Stimulated activated CD4-positive, alpha-beta T cell treated with anti-CD3 and anti-CD28 coated beads, Interleukin-1b, Interleukin-23, amount 100 ng/mL, for 1 hour (primary cell): ENCODE measurements around the gene MZT2B.
"Not testable (repeated sequence)": the region's sequence is repeated elsewhere in the genome, so short reads cannot be mapped to it uniquely, and the experiment has no call there.

Experiments
- DNase-seq, 2 donors: peaks; one replicate each; pipeline ENCODE4 v3.0.0-alpha.2; 2020; ENCODE audit warnings: low read depth in 2 of 2

The MZT2B gene

DNA sequence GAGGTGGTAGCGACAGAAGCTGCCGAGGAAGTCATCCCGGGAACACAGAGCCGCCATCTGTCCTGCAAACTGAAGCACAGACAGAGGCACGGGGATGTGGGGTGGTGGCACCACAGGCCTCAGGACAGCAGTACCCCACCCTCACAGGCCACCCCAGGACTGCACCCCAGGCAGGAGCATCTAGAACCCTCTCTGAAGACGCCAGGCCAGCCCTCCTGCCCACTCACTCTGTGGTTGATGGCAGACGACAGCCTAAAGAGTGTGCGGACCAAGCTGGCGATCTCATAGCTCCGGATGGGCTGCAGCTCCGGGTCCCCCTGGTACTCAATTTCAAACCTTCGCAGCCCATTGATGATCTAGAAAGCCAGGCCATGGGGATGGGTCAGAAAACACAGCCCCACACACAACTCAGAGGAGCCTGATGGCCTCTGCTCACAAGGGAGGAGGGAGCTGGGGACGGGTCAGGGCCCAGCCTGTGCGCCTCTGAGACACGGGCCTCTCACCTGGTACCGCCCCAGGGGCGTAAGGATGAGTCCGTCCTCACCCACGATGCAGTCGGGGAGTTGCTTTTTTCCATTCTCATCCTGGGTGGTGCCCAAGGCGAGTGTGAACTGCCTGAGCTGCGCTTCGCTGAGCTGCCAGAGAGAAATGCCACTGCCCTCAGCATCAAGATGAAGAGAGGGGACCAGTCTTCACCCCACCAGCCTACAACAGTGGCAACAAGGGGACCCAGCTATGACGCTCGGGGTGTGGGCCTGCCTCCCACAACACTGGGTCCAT is 29.1 kb upstream of the MZT2B start:
- no peak for DNase-seq

DNA sequence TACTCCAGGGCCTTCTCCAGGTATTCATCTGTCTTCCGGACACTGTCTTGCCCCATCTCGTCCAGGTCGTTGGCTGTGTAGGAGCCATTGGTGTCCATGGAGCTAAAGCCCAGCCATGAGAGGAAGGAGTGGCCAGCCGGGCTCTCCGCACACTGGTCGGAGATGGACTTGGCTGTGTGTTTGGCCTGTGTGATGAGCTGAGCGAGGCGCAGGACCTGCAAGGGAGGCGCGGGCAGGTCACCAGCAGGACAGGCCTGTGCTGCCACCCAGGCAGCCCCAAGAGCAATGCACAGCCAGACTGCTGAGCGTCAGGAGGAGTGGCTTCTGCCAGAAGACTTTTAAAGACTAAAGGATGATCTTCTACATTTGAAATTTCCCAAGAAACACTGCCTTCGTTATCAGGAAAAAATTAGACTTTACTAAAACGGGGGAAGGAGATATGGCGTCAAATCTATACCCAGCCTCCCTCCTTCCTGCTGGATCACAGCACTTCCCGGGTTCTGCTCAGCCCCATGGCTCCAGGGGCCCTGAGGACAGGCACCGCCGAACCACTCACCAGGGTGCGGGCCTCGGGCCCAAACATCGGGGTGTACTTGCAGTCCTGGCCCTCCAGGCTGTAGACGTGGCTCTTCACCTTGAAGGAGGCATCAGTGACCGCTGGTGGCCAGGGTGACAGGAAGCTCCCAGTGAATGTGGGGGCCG is 28.2 kb upstream of the MZT2B start:
- not testable (repeated sequence) for DNase-seq

DNA sequence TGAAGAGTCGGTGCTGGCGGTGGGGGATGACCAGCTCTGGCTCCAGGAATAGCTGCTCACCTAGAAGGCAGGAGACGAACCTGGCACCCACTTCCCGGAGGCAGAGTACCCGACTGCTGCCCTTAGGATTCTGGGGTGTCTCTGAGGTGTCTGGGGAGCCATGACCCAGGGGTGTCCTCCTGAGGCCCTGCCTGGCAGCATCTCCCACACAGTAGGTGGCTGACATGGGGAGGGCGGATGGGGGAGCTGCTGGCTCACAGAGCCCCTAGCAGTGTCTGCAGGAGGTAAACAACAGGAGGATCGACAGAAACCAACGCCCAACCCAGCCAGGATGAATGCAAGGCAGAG is 27.7 kb upstream of the MZT2B start:
- DNase-seq: not testable (repeated sequence)

DNA sequence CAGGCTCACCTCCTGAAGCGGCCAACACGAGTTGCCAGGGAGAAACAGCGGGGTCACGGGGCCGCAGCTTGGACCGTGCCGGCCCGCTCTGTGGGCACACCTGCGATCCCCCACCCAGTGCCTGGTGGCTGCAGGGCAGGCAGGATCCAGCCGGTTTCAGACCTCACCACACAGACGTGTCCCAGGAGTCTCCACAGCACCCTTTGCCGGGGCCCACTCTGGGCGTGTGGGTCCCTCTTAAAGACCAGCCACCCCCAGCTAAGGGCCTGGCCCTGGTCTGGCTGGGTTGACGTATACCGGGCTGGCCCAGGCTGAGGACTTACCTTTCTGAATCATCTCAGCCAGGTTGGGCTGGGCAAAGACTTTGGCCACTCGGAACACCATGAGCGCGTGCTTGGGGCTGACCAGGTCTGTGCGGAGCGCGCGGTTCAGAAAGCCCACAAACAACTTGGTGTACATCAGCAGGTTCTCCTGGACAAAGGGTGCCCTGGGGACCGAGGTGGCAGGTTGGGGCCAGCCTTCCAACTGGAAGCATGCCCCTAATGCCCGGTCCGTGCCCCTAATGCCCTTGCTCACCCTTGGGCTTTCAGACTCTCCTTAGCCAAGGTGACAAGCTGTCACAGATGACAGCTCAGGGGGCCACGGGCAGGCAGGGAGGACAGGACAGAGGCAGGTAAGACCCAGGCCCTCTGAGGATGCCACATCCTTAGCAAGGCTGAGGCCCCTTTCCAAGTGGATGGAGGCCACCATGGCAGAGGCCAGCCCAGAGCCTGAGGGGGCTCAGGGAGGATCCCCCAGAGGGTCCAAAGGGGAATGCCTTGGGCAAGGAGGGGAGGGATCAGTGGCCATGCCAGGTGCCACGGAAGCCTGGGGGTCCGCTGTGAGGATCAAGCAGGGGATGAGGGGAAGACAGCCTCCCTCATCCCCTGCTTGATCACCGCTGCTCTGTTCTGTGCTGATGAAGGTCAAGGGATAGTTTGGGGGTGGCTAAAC is 27.0 kb upstream of the MZT2B start:
- no peak for DNase-seq

DNA sequence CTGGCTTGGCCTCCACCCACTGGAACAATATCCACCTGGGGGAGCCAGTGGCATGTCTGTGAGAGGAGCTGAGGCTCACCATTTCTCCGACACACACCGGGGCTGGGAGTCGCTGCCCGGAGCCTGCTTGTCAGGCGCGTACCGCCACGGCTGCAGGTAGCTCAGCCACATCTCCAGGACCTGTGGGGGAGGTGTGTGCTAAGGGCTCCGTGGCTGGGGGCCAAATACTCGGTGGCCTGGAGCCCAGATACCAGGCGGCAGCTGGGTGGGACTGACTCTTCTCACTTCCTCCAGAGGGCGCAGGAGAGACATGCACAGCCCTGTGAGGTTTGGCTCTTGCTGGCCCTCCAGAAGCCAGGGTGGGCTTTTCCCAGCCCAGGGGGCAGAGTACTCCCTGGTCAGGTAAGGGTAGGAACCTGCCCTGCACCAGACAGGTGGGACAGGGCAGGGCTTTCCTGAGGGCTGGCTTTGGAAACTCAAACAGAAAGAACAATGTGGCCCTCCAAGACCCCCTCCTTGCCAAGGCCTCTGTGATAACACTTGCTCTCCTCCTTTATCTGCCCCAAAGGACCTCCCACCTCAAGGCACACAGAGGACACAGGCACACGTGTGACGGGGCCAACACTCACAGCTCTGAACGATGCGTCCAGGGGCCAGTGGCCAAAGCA is 26.0 kb upstream of the MZT2B start:
- not testable (repeated sequence) for DNase-seq

DNA sequence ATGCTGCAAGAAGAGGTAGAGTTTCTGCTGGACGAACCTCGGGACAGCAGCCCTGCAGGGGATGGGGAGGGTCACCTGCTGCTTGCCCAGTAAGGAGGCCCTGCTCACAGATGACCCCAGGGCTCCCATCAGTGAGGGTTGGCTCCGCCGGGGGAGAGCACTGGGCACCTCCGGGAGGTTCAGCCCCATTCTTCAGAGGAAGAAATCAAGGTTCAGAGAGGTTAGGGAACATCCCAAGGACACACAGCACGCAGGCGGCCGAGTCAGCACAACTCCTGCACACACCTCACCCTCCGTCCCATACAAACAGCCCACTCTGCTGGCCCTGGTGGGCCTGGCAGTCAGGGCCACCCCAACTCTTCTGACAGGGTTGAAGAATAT is 25.4 kb upstream of the MZT2B start:
- no peak for DNase-seq

DNA sequence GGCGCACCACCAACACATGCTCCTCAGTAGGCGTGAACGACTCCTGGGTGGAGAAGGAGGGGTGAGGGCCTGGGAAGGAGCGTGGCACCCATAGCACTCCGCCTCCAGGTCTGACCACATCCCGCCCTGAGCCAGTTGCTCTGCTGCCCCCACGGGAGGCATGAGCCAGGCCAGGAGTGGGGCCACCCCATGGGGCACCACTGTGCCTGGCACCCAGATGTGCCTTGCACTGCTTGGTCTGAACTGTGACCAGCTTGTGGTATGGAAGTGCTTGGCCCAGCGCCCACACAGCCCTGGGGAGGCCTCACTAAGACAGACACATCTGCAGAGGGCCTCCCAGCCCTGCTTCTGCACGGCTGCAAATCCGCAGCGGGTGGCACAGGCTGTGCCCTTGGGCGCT is 24.7 kb upstream of the MZT2B start:
- not testable (repeated sequence) for DNase-seq

DNA sequence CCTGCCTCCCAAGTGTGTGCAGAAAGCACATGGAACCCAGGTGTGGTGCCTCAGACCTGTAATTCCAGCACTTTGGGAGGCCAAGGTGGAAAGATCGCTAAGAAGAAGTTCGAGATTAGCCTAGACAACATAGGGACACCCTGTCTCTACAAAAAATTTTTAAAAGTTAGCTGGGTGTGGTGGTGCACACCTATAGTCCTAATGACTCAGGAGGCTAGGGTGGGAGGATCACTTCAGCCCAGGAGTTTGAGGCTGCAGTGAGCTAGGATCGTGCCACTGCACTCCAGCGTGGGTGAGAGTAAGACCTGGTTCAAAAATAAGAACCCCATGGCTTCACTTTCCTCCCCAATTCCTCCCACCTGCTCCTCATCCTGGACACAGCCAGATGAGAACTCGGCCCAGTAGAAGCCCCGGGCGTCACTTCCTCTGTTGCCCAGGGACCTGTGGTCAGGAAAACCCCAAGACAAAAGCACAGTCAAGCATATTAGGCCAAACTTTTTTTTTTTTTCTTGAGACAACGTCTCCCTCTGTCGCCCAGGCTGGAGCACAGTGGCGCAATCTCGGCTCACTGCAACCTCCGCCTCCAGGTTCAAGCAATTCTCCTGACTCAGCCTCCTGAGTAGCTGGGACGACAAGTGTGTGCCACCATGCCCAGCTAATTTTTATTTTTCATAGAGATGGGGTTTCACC is 24.1 kb upstream of the MZT2B start:
- DNase-seq: not testable (repeated sequence)

DNA sequence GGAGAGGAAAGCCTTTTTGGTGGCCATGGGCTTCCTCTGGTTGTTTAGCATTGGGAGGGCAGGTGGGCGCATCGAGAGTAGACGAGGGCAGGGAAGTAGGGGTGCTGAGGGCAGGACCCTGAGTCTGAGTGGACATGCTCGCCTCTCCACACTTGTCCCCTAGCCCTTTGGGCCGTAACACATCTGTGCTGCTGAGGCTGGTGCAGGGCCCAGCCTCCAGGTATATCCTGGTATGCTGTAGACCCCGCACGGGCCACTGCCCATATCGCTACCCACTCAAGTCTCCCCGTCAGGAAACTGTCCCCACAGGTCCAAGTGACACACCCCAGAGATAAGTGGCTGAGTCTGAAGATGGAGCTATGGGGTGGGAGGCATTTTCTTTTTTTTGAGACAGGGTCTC is 23.4 kb upstream of the MZT2B start:
- no peak for DNase-seq

DNA sequence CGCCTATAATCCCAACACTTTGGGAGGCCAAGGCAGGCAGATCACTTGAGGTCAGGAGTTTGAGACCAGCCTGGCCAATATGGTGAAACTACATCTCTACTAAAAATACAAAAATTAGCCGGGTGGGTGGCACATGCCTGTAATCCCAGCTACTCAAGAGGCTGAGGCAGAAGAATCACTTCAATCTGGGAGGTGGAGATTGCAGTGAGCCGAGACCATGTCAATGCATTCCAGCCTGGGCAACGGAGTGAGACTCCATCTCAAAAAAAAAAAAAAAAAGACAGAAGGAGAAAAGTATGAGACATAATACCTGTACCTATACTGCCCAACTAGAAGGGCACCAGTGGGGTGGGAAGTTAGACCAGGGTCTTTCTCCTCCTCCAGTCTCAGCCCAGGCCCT is 22.7 kb upstream of the MZT2B start:
- not testable (repeated sequence) for DNase-seq

DNA sequence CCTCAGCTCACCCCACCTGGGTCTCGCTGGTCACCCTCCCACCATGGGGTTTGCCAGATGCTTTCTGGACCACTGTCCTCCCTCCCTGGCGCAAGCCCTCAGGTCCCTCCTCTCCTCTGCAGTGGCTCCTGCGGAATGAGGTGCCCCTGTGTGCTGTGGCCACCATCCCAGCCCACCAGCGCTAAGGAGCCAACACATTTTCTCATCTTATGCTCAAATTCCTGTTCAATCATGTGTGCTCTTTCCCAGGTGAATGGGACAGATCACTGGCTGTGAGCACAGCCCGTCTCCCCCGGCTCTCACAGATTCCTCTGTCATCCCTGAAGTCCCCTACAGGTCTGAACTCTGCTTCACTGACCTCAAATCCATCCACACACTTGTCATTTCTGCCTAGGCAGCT is 21.9 kb upstream of the MZT2B start:
- DNase-seq: no peak

DNA sequence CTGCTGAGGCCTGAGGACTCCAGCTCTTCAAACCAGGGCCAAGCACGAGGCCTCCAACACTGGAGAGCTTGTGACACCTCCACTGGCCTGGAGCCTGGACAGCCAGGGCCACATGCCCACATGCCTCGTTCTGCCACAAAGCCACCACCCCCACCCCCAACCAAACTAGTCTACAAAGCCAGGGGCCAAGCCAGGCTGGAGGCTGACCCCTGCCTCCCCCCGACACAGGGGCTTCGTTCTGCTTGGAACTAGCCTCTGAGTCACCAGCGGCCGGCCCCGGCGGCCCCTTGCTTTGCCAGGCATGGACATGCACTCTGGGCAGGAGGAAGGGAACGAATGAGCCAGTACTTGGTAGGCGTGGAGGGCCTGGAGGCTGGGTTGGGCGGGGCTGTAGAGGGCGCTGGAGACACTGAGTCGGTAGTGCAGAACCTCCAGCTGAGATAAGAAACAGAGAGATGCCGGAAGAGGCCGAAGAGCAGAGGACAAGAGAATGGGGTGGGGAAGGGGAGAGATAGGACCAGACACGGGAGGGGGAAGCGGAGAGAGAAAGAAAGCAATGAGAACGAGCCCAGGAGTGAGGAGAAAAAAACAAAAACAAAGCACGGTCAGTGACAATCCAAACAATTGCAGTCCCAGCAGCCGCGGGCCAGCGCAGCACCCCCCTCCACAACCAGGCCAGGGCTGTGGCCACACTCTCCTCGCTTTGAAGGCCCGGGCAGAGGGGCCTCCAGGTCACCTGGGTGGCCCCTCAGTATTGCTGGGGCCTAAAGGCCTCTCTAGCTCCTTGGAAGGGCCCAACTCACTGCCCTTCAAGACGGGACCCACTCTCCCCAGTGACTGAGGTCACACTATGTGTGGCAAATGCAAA is 21.0 kb upstream of the MZT2B start:
- not testable (repeated sequence) for DNase-seq

DNA sequence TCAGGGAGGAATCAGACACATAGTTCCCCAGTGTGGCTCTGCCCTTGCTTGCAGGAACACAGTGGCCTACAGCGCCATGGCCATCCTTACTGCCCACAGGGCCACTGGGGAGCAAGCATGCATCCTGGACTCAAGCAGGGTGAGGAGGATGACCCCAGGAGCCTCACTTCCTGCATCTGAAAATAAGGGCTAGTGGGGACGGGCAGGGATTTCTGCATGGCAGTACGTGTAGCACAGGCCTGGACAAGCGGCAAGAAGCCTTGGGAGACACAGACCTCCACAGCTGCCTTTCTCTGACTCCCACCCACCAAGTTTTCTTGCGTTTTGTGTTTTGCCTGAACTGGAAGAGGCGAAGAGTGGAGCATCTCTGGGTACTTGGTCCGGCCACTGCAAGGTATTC is 19.6 kb upstream of the MZT2B start:
- DNase-seq: not testable (repeated sequence)

DNA sequence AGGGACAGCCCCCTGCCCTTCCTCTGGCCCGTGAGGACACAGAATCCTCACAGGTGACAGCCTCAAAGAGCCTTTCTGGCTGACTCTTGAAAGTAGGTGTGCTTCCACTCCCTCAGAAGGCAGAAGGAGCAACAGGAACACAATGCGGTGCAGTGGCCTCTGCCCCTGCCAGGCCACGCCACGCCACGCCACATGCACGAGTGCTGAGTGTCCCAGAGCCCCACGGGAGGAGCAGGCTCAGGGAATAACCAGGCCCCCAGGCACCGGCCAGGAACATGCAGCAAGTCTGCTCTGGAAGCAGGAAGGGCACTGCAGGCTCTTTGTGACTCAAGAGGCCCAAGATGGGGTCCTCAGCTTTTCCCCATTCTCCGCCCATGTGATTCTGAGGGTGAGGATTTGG is 19.1 kb upstream of the MZT2B start:
- DNase-seq: no peak

DNA sequence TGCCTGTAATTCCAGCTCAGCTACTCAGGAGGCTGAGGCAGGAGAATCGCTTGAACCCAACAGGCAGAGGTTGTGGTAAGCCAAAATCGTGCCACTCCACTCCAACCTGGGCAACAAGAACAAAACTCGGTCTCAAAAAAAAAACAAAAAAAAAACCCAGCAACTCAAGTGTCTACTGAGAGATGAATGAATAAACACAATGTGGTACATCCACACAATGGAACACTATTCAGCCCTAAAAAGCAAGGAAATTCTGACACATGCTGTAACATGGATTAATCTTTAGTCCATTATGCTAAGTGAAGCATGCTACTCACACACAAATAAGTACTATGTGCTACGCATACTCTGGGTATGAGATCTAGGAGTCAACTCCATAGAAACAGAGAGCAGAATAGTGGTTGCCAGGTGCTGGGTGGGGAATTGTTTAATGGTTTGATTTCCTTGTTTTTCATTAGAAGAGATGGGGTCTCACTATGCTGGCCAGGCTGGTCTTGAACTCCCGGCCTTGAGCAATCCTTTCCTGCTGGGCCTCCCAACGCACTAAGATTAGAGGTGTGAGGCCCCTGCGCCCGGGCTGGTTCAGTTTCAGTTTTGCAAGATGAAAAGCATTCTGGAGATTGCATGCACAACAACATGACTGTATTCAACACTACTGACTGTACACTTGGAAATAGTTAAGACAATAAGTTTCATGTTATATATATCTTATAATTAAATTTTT is 16.6 kb upstream of the MZT2B start:
- DNase-seq: no peak

DNA sequence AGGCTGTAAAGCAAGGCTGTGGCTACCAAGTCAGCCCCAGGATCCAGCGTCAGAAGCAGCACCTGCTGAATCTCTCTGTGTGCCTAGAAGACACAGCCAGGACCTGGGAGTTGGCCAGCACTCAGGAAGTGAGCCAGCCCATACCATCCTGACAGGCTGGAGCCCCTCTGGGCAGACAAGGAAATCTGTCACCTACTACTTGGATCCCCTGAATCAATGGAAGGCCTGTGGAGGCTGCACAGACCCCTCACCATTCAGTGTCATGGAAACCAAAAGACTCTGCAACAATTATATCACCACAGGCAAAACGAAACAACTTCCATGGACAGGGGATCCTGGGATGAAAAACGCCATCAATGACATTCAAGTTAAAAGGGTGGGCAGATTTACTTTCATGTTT is 15.5 kb upstream of the MZT2B start:
- not testable (repeated sequence) for DNase-seq

DNA sequence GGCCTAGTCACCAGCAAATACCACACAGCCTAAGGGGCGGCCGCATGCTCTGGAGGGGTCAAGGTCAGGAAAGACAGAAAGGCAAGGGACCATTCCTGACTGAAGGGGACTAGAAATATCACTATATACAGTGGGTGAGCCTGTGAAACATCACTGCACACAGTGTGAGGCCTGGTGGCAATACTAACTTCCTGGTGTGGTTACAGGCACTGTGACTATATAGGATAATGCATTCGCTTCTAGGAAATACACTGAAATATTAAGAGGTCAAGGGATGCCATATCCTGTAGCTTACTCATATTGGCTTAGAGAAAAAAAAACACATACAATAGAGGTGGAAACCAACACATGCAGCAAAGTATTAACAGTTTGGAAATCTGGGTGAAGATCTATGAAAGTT is 12.9 kb upstream of the MZT2B start:
- DNase-seq: not testable (repeated sequence)

DNA sequence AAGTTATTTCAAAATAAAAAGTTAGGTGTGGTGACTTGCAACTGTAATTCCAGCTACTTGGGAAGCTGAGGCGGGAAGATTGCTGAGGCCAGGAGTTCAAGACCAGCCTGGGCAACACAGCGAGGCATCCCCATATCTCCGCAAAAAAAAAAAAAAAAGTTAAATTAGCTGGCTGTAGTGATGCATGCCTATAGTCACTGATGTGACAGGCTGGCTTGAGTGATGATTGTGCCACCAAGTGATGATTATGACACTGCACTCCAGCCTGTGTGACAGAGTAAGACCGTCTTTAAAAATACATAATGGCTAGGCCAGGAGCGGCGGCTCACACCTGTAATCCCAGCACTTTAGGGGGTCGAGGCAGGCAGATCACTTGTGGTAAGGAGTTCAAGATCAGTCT is 12.2 kb upstream of the MZT2B start:
- no peak for DNase-seq

DNA sequence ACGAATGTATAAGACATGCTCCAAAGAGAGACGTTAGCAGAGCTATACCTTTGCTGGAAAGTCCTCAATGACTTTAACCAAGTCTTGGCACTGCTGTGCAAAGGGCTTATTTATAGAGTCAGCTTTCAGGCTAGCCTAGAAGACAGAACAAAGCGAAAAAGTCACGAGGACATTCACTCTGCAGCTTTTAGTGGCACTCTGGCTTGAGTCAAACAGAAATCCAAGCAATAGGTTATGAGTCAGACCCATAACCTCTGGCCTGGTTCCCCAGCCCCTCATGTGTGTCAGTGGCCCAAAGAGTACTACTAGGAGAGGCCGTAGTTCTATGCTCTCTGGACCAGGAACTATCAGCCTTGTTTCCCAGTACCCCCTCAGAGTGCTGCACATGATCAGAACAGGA is 7.2 kb upstream of the MZT2B start:
- DNase-seq: not testable (repeated sequence)
